ENCODE measurements around the gene IMPDH1.
"Not testable (repeated sequence)": the region's sequence is repeated elsewhere in the genome, so short reads cannot be mapped to it uniquely, and the experiment has no call there.

The IMPDH1 gene

GRCh38 chr7:128409596-128410450, at the start of gene IMPDH1:
TSS of gene IMPDH1 (minus strand) at chr7:128409982. CDS start at chr7:128409901, 81 bp downstream.
- Histone ChIP-seq H3K36me3 (no peaks in the 10 kb centered on the region), H3K4me3 (peak within 1 kb of the TSS; percentile 62 to 87), H3K27ac (peak within 1 kb of the TSS; percentile 93 to 94), H3K27me3 (no peaks in the 10 kb centered on the region), H3K9me3 (no peaks in the 10 kb centered on the region), H3K4me1 (peaks cover 0 to 38% (median 32%) of the 10 kb centered on the region in 4 donors)
- DNase-seq = peak; percentile 85 to 96
- intact Hi-C loops (cut with DNase I; ENCODE audit: low total_unique reads) = loop anchor here (5.0 kb wide), 2 partner anchors 47 to 638 kb away; partner anchors contain the start of gene HILPDA
- TF ChIP-seq CTCF (IDR thresholded peaks at IDR 0.05) = no peak

- Histone ChIP-seq H3K9me3 (no peaks in the 10 kb centered on the region), H3K4me3 (no peak overlapping the region), H3K27ac (no peak overlapping the region), H3K4me1 (peaks cover 0 to 40% (median 32%) of the 10 kb centered on the region in 4 donors), H3K27me3 (no peaks in the 10 kb centered on the region), H3K36me3 (no peaks in the 10 kb centered on the region)
- intact Hi-C loops (cut with DNase I; ENCODE audit: low total_unique reads) = loop anchor here (5.0 kb wide), 1 partner anchor 47 kb away; no protein-coding TSS in a partner anchor
- TF ChIP-seq CTCF (IDR thresholded peaks at IDR 0.05) = peak; percentile 78 to 84
- DNase-seq = peak; percentile 75 to 79
Observed at GRCh38 chr7:128459394-128459878, 49.7 kb upstream of the IMPDH1 start.

DNA sequence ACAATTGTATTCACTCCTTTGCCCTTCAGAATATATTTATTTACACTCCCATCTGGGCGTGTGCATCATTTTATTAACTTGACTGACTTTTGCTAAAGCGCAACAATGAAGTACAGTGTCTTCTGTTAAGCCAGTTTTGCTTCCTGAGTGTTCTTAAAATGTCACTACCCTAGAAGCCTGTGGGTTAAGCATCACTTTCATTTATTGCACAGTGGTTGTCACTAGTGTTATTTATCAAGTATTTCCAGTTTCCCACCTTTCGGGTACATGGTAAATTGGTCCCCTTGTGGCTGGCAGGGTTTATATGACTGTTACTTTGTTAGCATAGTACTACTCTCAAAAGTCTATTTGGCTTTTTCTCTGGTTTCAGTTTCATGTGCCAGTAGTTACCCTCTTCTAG, 49.2 kb upstream of the IMPDH1 start:
- no peak for TF ChIP-seq CTCF (IDR thresholded peaks at IDR 0.05)
- Histone ChIP-seq H3K27ac (no peak overlapping the region), H3K4me1 (peaks cover 0 to 43% (median 36%) of the 10 kb centered on the region in 4 donors), H3K9me3 (no peaks in the 10 kb centered on the region), H3K27me3 (no peaks in the 10 kb centered on the region), H3K4me3 (no peak overlapping the region), H3K36me3 (no peaks in the 10 kb centered on the region)
- no peak for DNase-seq
- intact Hi-C loops (cut with DNase I; ENCODE audit: low total_unique reads) = loop anchor here (5.0 kb wide), 1 partner anchor 47 kb away; no protein-coding TSS in a partner anchor

- not testable (repeated sequence) for DNase-seq, H3K9me3 ChIP-seq, H3K36me3 ChIP-seq, H3K27me3 ChIP-seq
- Histone ChIP-seq H3K4me3 (peak overlapping the region in 1 of 2 donors; percentile 85), H3K27ac (peak overlapping the region; percentile 87 to 92), H3K4me1 (peaks cover 0 to 46% (median 41%) of the 10 kb centered on the region in 4 donors)
- intact Hi-C loops (cut with DNase I; ENCODE audit: low total_unique reads) = loop anchor here (5.0 kb wide), 1 partner anchor 45 kb away; no protein-coding TSS in a partner anchor
Observed at GRCh38 chr7:128457385-128457784, 47.6 kb upstream of the IMPDH1 start.

DNA sequence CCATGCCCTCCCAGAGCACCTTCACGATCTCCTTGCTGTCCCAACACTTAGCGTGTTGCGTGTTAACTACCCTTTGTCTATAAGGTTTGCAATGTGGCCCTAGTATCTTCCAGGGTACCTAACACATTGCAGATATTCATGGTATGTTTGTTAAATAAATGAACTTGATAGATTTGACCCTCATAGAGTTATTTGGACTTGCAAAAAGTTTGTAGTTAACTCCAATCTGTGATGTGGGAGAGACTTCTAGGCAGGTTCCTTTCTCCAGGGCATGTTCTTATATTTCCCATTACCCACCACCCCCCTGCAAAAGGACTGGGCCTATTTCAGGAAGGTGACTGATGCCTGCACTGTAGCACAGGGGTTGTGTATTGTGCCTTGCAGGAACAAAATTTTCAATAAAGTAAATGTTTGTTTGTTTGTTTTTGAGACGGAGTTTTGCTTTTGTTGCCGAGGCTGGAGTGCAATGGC, 46.5 kb upstream of the IMPDH1 start:
- peak overlapping the region; percentile 87 to 92 for H3K27ac ChIP-seq
- peak overlapping the region; percentile 65 to 85 for H3K4me3 ChIP-seq
- no peaks in the 10 kb centered on the region for H3K27me3 ChIP-seq
- no peak for TF ChIP-seq CTCF (IDR thresholded peaks at IDR 0.05)
- H3K4me1 ChIP-seq = peaks cover 0 to 46% (median 41%) of the 10 kb centered on the region in 4 donors
- intact Hi-C loops (cut with DNase I; ENCODE audit: low total_unique reads) = loop anchor here (5.0 kb wide), 1 partner anchor 44 kb away; no protein-coding TSS in a partner anchor
- H3K36me3 ChIP-seq = no peaks in the 10 kb centered on the region
- H3K9me3 ChIP-seq = no peaks in the 10 kb centered on the region
- no peak for DNase-seq
